Gastrocnemius medialis (tissue), 4 donors: Measurements from ENCODE around the gene COX4I1. TPM values are rescaled to one million over a fixed set of nuclear protein-coding genes. Genes with fewer than 3 reads are reported as not detected.

Source experiments
- ATAC-seq, 2 donors: fragments of 150-250 bp; one replicate each; pipeline ENCODE4 v1.9.1; 2016
- DNase-seq, 2 donors: peaks; one replicate each; pipeline ENCODE4 v3.0.0-alpha.2; 2019
- H3K27ac ChIP-seq, 4 donors: fragments of 200-600 bp; sonication (generic); 1 replicate in 1 of 4; 2 replicates in 3 of 4; pipeline ENCODE4 v1.5.1; 2016 to 2018; ENCODE audit warnings: mild to moderate bottlenecking in 2 of 4, moderate library complexity in 1 of 4
- H3K27me3 ChIP-seq, 3 donors: fragments of 200-600 bp; sonication (generic) in 2 of 3; 1 replicate in 1 of 3; 2 replicates in 2 of 3; pipeline versions ENCODE4 v1.5.1 to v1.6.0; 2016 to 2019; ENCODE audit warnings: mild to moderate bottlenecking in 1 of 3, moderate library complexity in 1 of 3
- H3K36me3 ChIP-seq, 2 donors: fragments of 200-600 bp; sonication (generic) in 1 of 2; one replicate each; pipeline ENCODE4 v1.5.1; 2017 to 2018
- H3K4me1 ChIP-seq, 2 donors: fragments of 200-600 bp; sonication (generic) in 1 of 2; one replicate each; pipeline ENCODE4 v1.5.1; 2016 to 2017; ENCODE audit warnings: mild to moderate bottlenecking in 2 of 2
- H3K4me3 ChIP-seq, 4 donors: fragments of 200-600 bp; sonication (generic) in 3 of 4; 1 replicate in 1 of 4; 2 replicates in 3 of 4; pipeline ENCODE4 v1.5.1; 2016 to 2019; ENCODE audit warnings: mild to moderate bottlenecking in 2 of 4
- H3K9me3 ChIP-seq, 3 donors: fragments of 200-600 bp; sonication (generic) in 2 of 3; 1 replicate in 1 of 3; 2 replicates in 2 of 3; pipeline ENCODE4 v1.5.1; 2016 to 2019
- CTCF ChIP-seq, 5 experiments: fragments of 450-650 bp in 3 of 5; fragments of 200-600 bp in 2 of 5; sonication (generic) in 2 of 5; IDR thresholded peaks in 4 of 5; conservative IDR thresholded peaks in 1 of 5; 1 replicate in 4 of 5; 2 replicates in 1 of 5; pipeline ENCODE4 v1.5.1; 2016 to 2019; ENCODE audit warnings: antibody characterized with exemption in 5 of 5, mild to moderate bottlenecking in 3 of 5, moderate library complexity in 3 of 5
- POLR2A ChIP-seq, 2 donors: fragments of 450-650 bp; IDR thresholded peaks; one replicate each; pipeline ENCODE4 v1.6.1; 2017; ENCODE audit warnings: antibody characterized with exemption in 2 of 2, mild to moderate bottlenecking in 2 of 2, moderate library complexity in 2 of 2
- in situ Hi-C, 4 donors: fragments of 200-750 bp; cut with MboI; loops; one replicate each; pipeline versions ENCODE4 v1.15.0 to v1.8.0; 2017; ENCODE audit warnings: low sequenced_read_pairs in 4 of 4
- intact Hi-C: fragments of 100-400 bp; cut with DNase I; formaldehyde crosslinking; loops from one replicate; pipeline ENCODE4 v1.15.1; 2023; ENCODE audit warnings: low total_unique reads
- total RNA-seq, 4 donors: library from RNA; depleted of rRNA; stranded (reverse); fragments of >200 nt; gene quantifications; one replicate each; pipeline versions ENCODE4 v1.1.0 to v1.2.3, GENCODE V29; 2016

Gene COX4I1
- total RNA-seq, 4 donors from 2014 or later: 666 to 782 (median 689) TPM

DNA sequence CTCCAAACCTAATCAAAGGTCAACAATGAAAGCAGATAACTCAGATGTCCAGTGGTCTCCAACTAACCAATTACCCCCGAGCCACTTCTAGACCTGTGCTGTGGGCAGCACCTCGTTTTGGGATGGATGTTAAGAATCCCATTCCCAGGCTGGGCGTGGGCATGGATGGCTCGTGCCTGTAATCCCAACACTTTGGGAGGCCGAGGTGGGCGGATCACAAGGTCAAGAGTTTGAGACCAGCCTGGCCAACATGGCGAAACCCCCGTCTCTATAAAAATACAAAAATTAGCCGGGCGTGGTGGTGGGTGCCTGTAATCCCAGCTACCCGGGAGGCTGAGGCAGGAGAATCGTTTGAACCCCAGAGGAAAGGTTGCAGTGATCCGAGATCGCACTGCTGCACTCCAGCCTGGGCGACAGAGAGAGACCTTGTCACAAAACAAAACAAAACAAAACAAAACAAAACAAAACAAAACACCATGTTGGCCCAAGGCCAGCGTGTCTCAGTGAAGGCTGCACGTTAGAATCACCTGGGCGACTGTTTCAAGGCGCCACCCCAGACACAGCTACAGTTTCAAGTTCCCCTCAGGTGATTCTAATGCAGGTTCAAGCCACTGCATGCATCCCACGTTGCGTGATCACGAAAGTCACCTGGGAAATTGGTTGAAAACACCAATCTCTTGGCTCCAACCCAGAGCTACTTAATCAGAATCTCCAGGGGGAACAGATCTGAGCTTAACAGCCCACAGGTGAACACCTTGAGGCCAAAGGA, 21.3 kb downstream of the COX4I1 start:
- no peaks in the 10 kb centered on the region for H3K36me3 ChIP-seq
- DNase-seq (no peak), ATAC-seq (no peak)
- in situ Hi-C loops: loop anchor here (5.0 to 25.0 kb wide), 5 partner anchors 164 to 717 kb away; partner anchors contain the start of gene FOXF1 (in 1 of the 4)
- H3K27ac ChIP-seq: no peak overlapping the region
- no peak overlapping the region for H3K4me3 ChIP-seq
- peaks cover 0 to 18% (median 6%) of the 10 kb centered on the region in 3 donors for H3K27me3 ChIP-seq
- no peaks in the 10 kb centered on the region for H3K9me3 ChIP-seq
- intact Hi-C loops: loop anchor here (1.0 to 2.0 kb wide), 3 partner anchors 166 to 700 kb away; no protein-coding TSS in a partner anchor
- no peaks in the 10 kb centered on the region for H3K4me1 ChIP-seq
- TF ChIP-seq CTCF (IDR thresholded peaks at IDR 0.05 in 4 of 5, conservative IDR thresholded peaks at IDR 0.05 in 1 of 5): no peak
- no peak for TF ChIP-seq POLR2A (IDR thresholded peaks at IDR 0.05)

GRCh38 chr16:85821390-85822135, 22.1 kb downstream of the COX4I1 start:
- in situ Hi-C loops: loop anchor here (5.0 to 25.0 kb wide), 5 partner anchors 163 to 716 kb away; partner anchors contain the start of gene FOXF1 (in 1 of the 4)
- no peaks in the 10 kb centered on the region for H3K9me3 ChIP-seq
- no peaks in the 10 kb centered on the region for H3K4me1 ChIP-seq
- no peaks in the 10 kb centered on the region for H3K36me3 ChIP-seq
- H3K27ac ChIP-seq: no peak overlapping the region
- TF ChIP-seq POLR2A (IDR thresholded peaks at IDR 0.05) (no peak), CTCF (IDR thresholded peaks at IDR 0.05 in 4 of 5, conservative IDR thresholded peaks at IDR 0.05 in 1 of 5) (peak; percentile 77 to 96 (median 89))
- H3K4me3 ChIP-seq: no peak overlapping the region
- intact Hi-C loops: loop anchor here (1.0 to 2.0 kb wide), 3 partner anchors 165 to 699 kb away; no protein-coding TSS in a partner anchor
- ATAC-seq (peak; percentile 52 to 56), DNase-seq (peak; percentile 26 to 39)
- peaks cover 0 to 18% (median 6%) of the 10 kb centered on the region in 3 donors for H3K27me3 ChIP-seq

DNA sequence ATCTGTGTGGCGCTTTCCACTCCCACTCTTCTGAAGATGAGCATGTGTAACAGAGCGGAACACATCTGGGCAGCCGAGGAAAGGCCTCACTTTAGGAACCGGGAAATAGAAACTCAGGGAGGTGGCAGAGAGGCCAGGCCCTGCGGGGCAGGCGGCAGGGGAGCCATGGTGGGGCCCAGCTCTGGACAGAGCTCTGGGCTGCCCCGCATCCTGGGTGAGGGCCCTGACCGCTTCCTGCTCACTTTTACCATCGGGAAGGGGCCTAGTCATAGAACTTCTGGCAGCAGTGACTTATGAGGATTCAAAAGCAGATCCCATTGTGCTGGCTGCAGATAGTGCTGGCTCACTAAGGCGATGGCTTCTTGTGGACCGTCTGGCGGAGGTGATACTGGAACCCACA, 22.6 kb downstream of the COX4I1 start:
- H3K27me3 ChIP-seq: peaks cover 0 to 18% (median 6%) of the 10 kb centered on the region in 3 donors
- ATAC-seq (no peak), DNase-seq (no peak)
- H3K9me3 ChIP-seq: no peaks in the 10 kb centered on the region
- no peak for TF ChIP-seq CTCF (IDR thresholded peaks at IDR 0.05 in 4 of 5, conservative IDR thresholded peaks at IDR 0.05 in 1 of 5)
- TF ChIP-seq POLR2A (IDR thresholded peaks at IDR 0.05): no peak
- no peak overlapping the region for H3K27ac ChIP-seq
- in situ Hi-C loops: loop anchor here (5.0 to 25.0 kb wide), 5 partner anchors 163 to 715 kb away; partner anchors contain the start of gene FOXF1 (in 1 of the 4)
- no peaks in the 10 kb centered on the region for H3K36me3 ChIP-seq
- no peaks in the 10 kb centered on the region for H3K4me1 ChIP-seq
- H3K4me3 ChIP-seq: no peak overlapping the region
- intact Hi-C loops: no loop called here

GRCh38 chr16:85823328-85823920, 23.9 kb downstream of the COX4I1 start:
- Histone ChIP-seq H3K27me3 (peaks cover 0 to 14% (median 4%) of the 10 kb centered on the region in 3 donors), H3K36me3 (no peaks in the 10 kb centered on the region), H3K27ac (no peak overlapping the region), H3K9me3 (no peaks in the 10 kb centered on the region), H3K4me1 (no peaks in the 10 kb centered on the region), H3K4me3 (no peak overlapping the region)
- ATAC-seq (no peak), DNase-seq (no peak)
- TF ChIP-seq CTCF (IDR thresholded peaks at IDR 0.05 in 4 of 5, conservative IDR thresholded peaks at IDR 0.05 in 1 of 5) (no peak), POLR2A (IDR thresholded peaks at IDR 0.05) (no peak)
- in situ Hi-C loops: loop anchor here (5.0 to 25.0 kb wide), 5 partner anchors 161 to 714 kb away; partner anchors contain the start of gene FOXF1 (in 1 of the 4)
- intact Hi-C loops: no loop called here
